ENCODE measurements around the gene DNAI2. TPM values are rescaled to one million over a fixed set of nuclear protein-coding genes. Genes with fewer than 3 reads are reported as not detected.

DNAI2 gene
- total and polyA plus RNA-seq, 4 donors, result 4.1 to 14.2 (median 6.7) TPM

DNA sequence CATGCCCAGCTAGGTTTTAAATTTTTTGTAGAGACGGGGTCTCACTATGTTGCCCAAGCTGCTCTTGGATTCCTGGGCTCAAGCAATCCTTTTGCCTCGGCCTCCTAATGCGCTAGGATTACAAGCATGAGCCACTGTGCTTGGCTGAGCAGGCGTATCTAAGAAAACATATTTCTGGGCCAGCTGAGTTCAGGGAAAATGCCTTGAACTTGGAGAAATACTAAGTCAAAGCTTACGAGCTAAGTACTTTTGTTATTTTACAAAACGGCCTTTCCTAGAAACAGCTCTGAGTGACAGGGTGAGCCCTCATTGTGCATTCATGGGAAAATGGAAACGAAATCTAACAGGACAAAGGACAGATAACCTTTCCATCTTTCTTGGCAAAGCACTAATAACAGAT lies 24.7 kb downstream of the DNAI2 start:
- 81 to 85% methylated on average over 7 of the region's 7 CpGs for WGBS, 2 donors
- H3K27ac ChIP-seq (ENCODE audit: low read depth in 1 of 2, low read length in 1 of 2), result no peak overlapping the region
- DNase-seq (no peak), ATAC-seq (ENCODE audit: insufficient read depth, low FRiP score) (no peak)
- no peaks in the 10 kb centered on the region for H3K36me3 ChIP-seq (ENCODE audit: control insufficient read depth in 4 of 4, insufficient read depth in 4 of 4, low read length in 4 of 4)
- H3K4me1 ChIP-seq (ENCODE audit: control insufficient read depth in 5 of 5, insufficient read depth in 5 of 5, low read length in 5 of 5), result peaks cover 0 to 4% (median 0%) of the 10 kb centered on the region in 5 donors
- no peaks in the 10 kb centered on the region for H3K27me3 ChIP-seq (ENCODE audit: control insufficient read depth in 3 of 3, insufficient read depth in 3 of 3, low read length in 2 of 3)
- TF ChIP-seq, protein P1, sequence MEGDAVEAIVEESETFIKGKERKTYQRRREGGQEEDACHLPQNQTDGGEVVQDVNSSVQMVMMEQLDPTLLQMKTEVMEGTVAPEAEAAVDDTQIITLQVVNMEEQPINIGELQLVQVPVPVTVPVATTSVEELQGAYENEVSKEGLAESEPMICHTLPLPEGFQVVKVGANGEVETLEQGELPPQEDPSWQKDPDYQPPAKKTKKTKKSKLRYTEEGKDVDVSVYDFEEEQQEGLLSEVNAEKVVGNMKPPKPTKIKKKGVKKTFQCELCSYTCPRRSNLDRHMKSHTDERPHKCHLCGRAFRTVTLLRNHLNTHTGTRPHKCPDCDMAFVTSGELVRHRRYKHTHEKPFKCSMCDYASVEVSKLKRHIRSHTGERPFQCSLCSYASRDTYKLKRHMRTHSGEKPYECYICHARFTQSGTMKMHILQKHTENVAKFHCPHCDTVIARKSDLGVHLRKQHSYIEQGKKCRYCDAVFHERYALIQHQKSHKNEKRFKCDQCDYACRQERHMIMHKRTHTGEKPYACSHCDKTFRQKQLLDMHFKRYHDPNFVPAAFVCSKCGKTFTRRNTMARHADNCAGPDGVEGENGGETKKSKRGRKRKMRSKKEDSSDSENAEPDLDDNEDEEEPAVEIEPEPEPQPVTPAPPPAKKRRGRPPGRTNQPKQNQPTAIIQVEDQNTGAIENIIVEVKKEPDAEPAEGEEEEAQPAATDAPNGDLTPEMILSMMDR (IDR thresholded peaks at IDR 0.05; ENCODE audit: control extremely low read depth, extremely low read depth), result no peak
- no peak overlapping the region for H3K4me3 ChIP-seq
- H3K9me3 ChIP-seq (ENCODE audit: control insufficient read depth in 4 of 4, insufficient read depth in 3 of 4, low read length in 3 of 4), result no peaks in the 10 kb centered on the region
- H3K9ac ChIP-seq (ENCODE audit: insufficient read depth in 1 of 2, low read length in 2 of 2), result no peak overlapping the region

DNA sequence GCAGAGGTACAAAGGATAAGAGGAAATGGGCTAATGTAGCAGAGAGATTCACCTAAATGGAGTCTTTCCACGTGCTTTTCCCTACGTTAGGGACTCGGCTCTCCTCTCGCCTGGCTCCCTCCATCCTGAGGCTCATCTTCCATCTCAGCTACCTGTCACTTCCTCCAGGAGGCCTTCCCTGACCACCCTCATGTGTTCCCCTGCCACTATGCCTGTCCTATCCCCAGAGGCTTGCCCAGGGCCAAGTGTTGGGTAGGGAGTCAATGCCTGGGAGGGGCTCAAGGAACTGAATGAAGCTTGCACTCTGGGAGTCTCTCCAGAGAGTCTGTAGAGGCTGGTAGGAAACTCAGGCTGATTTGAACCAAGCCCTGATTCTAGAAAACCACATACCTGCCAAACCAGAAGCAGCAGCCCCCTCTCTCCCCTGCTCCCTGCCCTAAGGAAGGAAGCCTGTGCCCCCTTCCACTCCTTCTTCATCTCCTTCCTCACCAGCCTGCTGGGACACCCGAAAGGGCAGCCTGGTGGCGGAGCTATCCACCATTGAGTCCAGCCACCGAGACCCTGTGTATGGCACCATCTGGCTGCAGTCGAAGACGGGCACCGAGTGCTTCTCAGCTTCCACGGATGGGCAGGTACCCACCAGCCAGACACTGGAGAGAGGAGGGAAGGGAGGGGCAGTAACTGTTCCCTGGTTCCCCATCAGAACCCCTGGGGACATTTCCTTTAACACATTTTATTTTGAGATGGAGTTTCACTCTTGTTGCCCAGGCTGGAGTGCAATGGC lies 25.4 kb downstream of the DNAI2 start:
- DNase-seq, result no peak
- Histone ChIP-seq H3K4me3 (no peak overlapping the region), H3K9me3 (ENCODE audit: control insufficient read depth in 4 of 4, insufficient read depth in 3 of 4, low read length in 3 of 4) (no peaks in the 10 kb centered on the region), H3K4me1 (ENCODE audit: control insufficient read depth in 5 of 5, insufficient read depth in 5 of 5, low read length in 5 of 5) (peaks cover 0 to 4% (median 0%) of the 10 kb centered on the region in 5 donors), H3K9ac (ENCODE audit: insufficient read depth in 1 of 2, low read length in 2 of 2) (no peak overlapping the region), H3K27ac (ENCODE audit: low read depth in 1 of 2, low read length in 1 of 2) (no peak overlapping the region), H3K36me3 (ENCODE audit: control insufficient read depth in 4 of 4, insufficient read depth in 4 of 4, low read length in 4 of 4) (no peaks in the 10 kb centered on the region), H3K27me3 (ENCODE audit: control insufficient read depth in 3 of 3, insufficient read depth in 3 of 3, low read length in 2 of 3) (no peaks in the 10 kb centered on the region)
- TF ChIP-seq, protein P1 (IDR thresholded peaks at IDR 0.05; ENCODE audit: control extremely low read depth, extremely low read depth), result no peak
- ATAC-seq (ENCODE audit: insufficient read depth, low FRiP score), result no peak
- 83 to 94% methylated on average over 11 of the region's 11 CpGs for WGBS, 2 donors

DNA sequence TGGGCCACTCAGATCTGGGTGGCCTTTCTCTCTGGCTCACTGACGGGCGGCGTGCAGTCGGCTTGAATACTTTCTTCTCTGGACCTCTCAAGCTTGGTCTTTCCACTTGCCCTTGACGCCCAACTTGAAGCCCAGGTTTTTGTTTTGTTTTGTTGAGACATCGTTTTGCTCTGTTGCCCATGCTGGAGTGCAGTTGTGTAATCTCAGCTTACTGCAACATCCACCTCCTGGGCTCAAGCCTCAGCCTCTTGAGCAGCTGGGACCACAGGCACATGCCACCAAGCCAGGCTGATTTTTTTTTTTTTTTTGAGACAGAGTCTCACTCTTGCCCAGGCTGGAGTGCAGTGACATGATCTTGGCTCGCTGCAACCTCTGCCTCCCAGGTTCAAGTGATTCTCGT lies 29.3 kb downstream of the DNAI2 start:
- DNase-seq, result no peak
- Histone ChIP-seq H3K36me3 (ENCODE audit: control insufficient read depth in 4 of 4, insufficient read depth in 4 of 4, low read length in 4 of 4) (no peaks in the 10 kb centered on the region), H3K4me1 (ENCODE audit: control insufficient read depth in 5 of 5, insufficient read depth in 5 of 5, low read length in 5 of 5) (peaks cover 0 to 4% (median 0%) of the 10 kb centered on the region in 5 donors), H3K27ac (ENCODE audit: low read depth in 1 of 2, low read length in 1 of 2) (no peak overlapping the region), H3K4me3 (no peak overlapping the region), H3K9me3 (ENCODE audit: control insufficient read depth in 4 of 4, insufficient read depth in 3 of 4, low read length in 3 of 4) (peaks cover 0 to 8% (median 0%) of the 10 kb centered on the region in 4 donors), H3K27me3 (ENCODE audit: control insufficient read depth in 3 of 3, insufficient read depth in 3 of 3, low read length in 2 of 3) (no peaks in the 10 kb centered on the region), H3K9ac (ENCODE audit: insufficient read depth in 1 of 2, low read length in 2 of 2) (no peak overlapping the region)
- ATAC-seq (ENCODE audit: insufficient read depth, low FRiP score), result no peak
- WGBS, 2 donors, result 77 to 84% methylated on average over 8 of the region's 8 CpGs
- TF ChIP-seq, protein P1 (IDR thresholded peaks at IDR 0.05; ENCODE audit: control extremely low read depth, extremely low read depth), result no peak

Measured in lung (tissue), 12 donors.